Ovary (tissue), 3 donors: ENCODE measurements around the gene DDIT3.

Source experiments
- EP300 ChIP-seq: sonication (generic); formaldehyde crosslinking; IDR thresholded peaks from one replicate; pipeline ENCODE4 v1.6.1; 2017; ENCODE audit warnings: antibody characterized with exemption
- POLR2A ChIP-seq: fragments of 450-650 bp; IDR thresholded peaks from one replicate; pipeline ENCODE4 v1.6.1; 2017; ENCODE audit warnings: antibody characterized with exemption, mild to moderate bottlenecking, moderate library complexity
- TF ChIP-seq, protein P1 (sequence below), 3 donors: fragments of 450-650 bp in 2 of 3; fragments of 200-600 bp in 1 of 3; IDR thresholded peaks; one replicate each; pipeline versions ENCODE4 v1.5.1 to v1.8.0; 2016 to 2022; ENCODE audit warnings: antibody characterized with exemption in 3 of 3, mild to moderate bottlenecking in 1 of 3
- donor health status: DM: no; HTN: no; CAD: no.

GRCh38 chr12:57487597-57488401, 32.5 kb downstream of the DDIT3 start, which contains the start of gene MARS1:
- TF ChIP-seq, protein P1, sequence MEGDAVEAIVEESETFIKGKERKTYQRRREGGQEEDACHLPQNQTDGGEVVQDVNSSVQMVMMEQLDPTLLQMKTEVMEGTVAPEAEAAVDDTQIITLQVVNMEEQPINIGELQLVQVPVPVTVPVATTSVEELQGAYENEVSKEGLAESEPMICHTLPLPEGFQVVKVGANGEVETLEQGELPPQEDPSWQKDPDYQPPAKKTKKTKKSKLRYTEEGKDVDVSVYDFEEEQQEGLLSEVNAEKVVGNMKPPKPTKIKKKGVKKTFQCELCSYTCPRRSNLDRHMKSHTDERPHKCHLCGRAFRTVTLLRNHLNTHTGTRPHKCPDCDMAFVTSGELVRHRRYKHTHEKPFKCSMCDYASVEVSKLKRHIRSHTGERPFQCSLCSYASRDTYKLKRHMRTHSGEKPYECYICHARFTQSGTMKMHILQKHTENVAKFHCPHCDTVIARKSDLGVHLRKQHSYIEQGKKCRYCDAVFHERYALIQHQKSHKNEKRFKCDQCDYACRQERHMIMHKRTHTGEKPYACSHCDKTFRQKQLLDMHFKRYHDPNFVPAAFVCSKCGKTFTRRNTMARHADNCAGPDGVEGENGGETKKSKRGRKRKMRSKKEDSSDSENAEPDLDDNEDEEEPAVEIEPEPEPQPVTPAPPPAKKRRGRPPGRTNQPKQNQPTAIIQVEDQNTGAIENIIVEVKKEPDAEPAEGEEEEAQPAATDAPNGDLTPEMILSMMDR (IDR thresholded peaks at IDR 0.05), result peak in 1 of 3 donors; percentile 9
- TF ChIP-seq POLR2A, result peak; percentile 64
- no peak for TF ChIP-seq EP300
